GM12892 (cell line): Measurements from ENCODE around the gene RIPK4.

Experiments
- POLR2A ChIP-seq: IDR thresholded peaks from 2 replicates; pipeline ENCODE4 v1.6.1; 2011; ENCODE audit warnings: low read depth, low read length, control low read depth
- POLR2AphosphoS5 ChIP-seq: IDR thresholded peaks from 2 replicates; pipeline ENCODE4 v1.6.1; 2011; ENCODE audit warnings: low read depth, low read length, control low read depth

GRCh38 chr21:41815652-41816582 lies 49.1 kb upstream of the RIPK4 start:
- TF ChIP-seq POLR2A (no peak), POLR2AphosphoS5 (no peak)
